Measurements from ENCODE around the gene EIF1.
"Not testable (repeated sequence)": the region's sequence is repeated elsewhere in the genome, so short reads cannot be mapped to it uniquely, and the experiment has no call there.

EIF1 gene

GRCh38 chr17:41664172-41664457 is 24.6 kb upstream of the EIF1 start:
- H3K27ac Mint-ChIP-seq, result no peak overlapping the region
- no peaks in the 10 kb centered on the region for H3K9me3 Mint-ChIP-seq
- no peak overlapping the region for H3K4me3 Mint-ChIP-seq
- no peak for DNase-seq (ENCODE audit: low spot score in 2 of 2)
- H3K36me3 Mint-ChIP-seq, result no peaks in the 10 kb centered on the region
- H3K27me3 Mint-ChIP-seq, result no peaks in the 10 kb centered on the region
- ATAC-seq (ENCODE audit: low read depth), result no peak
- H3K4me1 Mint-ChIP-seq, result peaks cover 24% of the 10 kb centered on the region

- Mint-ChIP-seq H3K27me3 (no peaks in the 10 kb centered on the region), H3K9me3 (no peaks in the 10 kb centered on the region), H3K4me3 (peak overlapping the region; percentile 95), H3K27ac (peak overlapping the region; percentile 99), H3K4me1 (peaks cover 24% of the 10 kb centered on the region), H3K36me3 (no peaks in the 10 kb centered on the region)
- ATAC-seq (ENCODE audit: low read depth), result no peak
- DNase-seq (ENCODE audit: low spot score in 2 of 2), result no peak
Observed at GRCh38 chr17:41664587-41665565, 23.8 kb upstream of the EIF1 start.

- H3K36me3 Mint-ChIP-seq, result no peaks in the 10 kb centered on the region
- H3K4me1 Mint-ChIP-seq, result peaks cover 24% of the 10 kb centered on the region
- peak overlapping the region; percentile 99 for H3K27ac Mint-ChIP-seq
- no peaks in the 10 kb centered on the region for H3K27me3 Mint-ChIP-seq
- peak; percentile 98 for DNase-seq (ENCODE audit: low spot score in 2 of 2)
- ATAC-seq (ENCODE audit: low read depth), result peak; percentile 71
- no peaks in the 10 kb centered on the region for H3K9me3 Mint-ChIP-seq
- H3K4me3 Mint-ChIP-seq, result peak overlapping the region; percentile 95
Observed at GRCh38 chr17:41665566-41666236, 23.0 kb upstream of the EIF1 start.

GRCh38 chr17:41666237-41666641 is 22.4 kb upstream of the EIF1 start:
- H3K27ac Mint-ChIP-seq, result peak overlapping the region; percentile 99
- H3K4me3 Mint-ChIP-seq, result peak overlapping the region; percentile 95
- H3K36me3 Mint-ChIP-seq, result no peaks in the 10 kb centered on the region
- peaks cover 24% of the 10 kb centered on the region for H3K4me1 Mint-ChIP-seq
- no peaks in the 10 kb centered on the region for H3K9me3 Mint-ChIP-seq
- DNase-seq (ENCODE audit: low spot score in 2 of 2) (peak in 1 of 2 donors; percentile 82), ATAC-seq (ENCODE audit: low read depth) (peak; percentile 73)
- H3K27me3 Mint-ChIP-seq, result no peaks in the 10 kb centered on the region

GRCh38 chr17:41666708-41667279 is 21.9 kb upstream of the EIF1 start:
- Mint-ChIP-seq H3K27ac (peak overlapping the region; percentile 99), H3K4me3 (peak overlapping the region; percentile 95), H3K4me1 (peaks cover 24% of the 10 kb centered on the region), H3K36me3 (no peaks in the 10 kb centered on the region), H3K9me3 (no peaks in the 10 kb centered on the region), H3K27me3 (no peaks in the 10 kb centered on the region)
- DNase-seq (ENCODE audit: low spot score in 2 of 2) (peak; percentile 92 to 96), ATAC-seq (ENCODE audit: low read depth) (peak; percentile 47)

- DNase-seq (ENCODE audit: low spot score in 2 of 2), result no peak
Observed at GRCh38 chr17:41667280-41668041, 21.2 kb upstream of the EIF1 start.

GRCh38 chr17:41672153-41672552 is 16.5 kb upstream of the EIF1 start:
- H3K36me3 Mint-ChIP-seq, result peaks cover 3% of the 10 kb centered on the region
- no peak overlapping the region for H3K27ac Mint-ChIP-seq
- H3K27me3 Mint-ChIP-seq, result no peaks in the 10 kb centered on the region
- peaks cover 2% of the 10 kb centered on the region for H3K9me3 Mint-ChIP-seq
- ATAC-seq (ENCODE audit: low read depth) (no peak), DNase-seq (ENCODE audit: low spot score in 2 of 2) (no peak)
- no peak overlapping the region for H3K4me3 Mint-ChIP-seq
- peaks cover 19% of the 10 kb centered on the region for H3K4me1 Mint-ChIP-seq

More at GRCh38 chr17:41667280-41668041, 21.2 kb upstream of the EIF1 start:
- H3K27ac Mint-ChIP-seq, result peak overlapping the region; percentile 99
- no peaks in the 10 kb centered on the region for H3K27me3 Mint-ChIP-seq
- H3K4me1 Mint-ChIP-seq, result peaks cover 24% of the 10 kb centered on the region
- no peak for ATAC-seq (ENCODE audit: low read depth)
- no peaks in the 10 kb centered on the region for H3K9me3 Mint-ChIP-seq
- peak overlapping the region; percentile 95 for H3K4me3 Mint-ChIP-seq
- no peaks in the 10 kb centered on the region for H3K36me3 Mint-ChIP-seq

GRCh38 chr17:41675157-41676057 is 13.3 kb upstream of the EIF1 start:
- not testable (repeated sequence) for H3K36me3 Mint-ChIP-seq; H3K27me3 Mint-ChIP-seq; DNase-seq (ENCODE audit: low spot score in 2 of 2); H3K9me3 Mint-ChIP-seq; ATAC-seq (ENCODE audit: low read depth); H3K4me3 Mint-ChIP-seq
- H3K27ac Mint-ChIP-seq, result peak overlapping the region; percentile 95
- peaks cover 30% of the 10 kb centered on the region for H3K4me1 Mint-ChIP-seq

- Mint-ChIP-seq H3K36me3 (peaks cover 3% of the 10 kb centered on the region), H3K9me3 (peaks cover 4% of the 10 kb centered on the region), H3K4me1 (peaks cover 30% of the 10 kb centered on the region), H3K27ac (peak overlapping the region; percentile 95), H3K27me3 (no peaks in the 10 kb centered on the region), H3K4me3 (peak overlapping the region; percentile 72)
- DNase-seq (ENCODE audit: low spot score in 2 of 2) (no peak), ATAC-seq (ENCODE audit: low read depth) (no peak)
Observed at GRCh38 chr17:41676058-41676419, 12.6 kb upstream of the EIF1 start.

GRCh38 chr17:41678411-41678906 is 10.2 kb upstream of the EIF1 start:
- H3K27me3 Mint-ChIP-seq, result no peaks in the 10 kb centered on the region
- peaks cover 4% of the 10 kb centered on the region for H3K9me3 Mint-ChIP-seq
- no peak for DNase-seq (ENCODE audit: low spot score in 2 of 2)
- H3K4me3 Mint-ChIP-seq, result peak overlapping the region; percentile 75
- H3K36me3 Mint-ChIP-seq, result peaks cover 3% of the 10 kb centered on the region
- peak overlapping the region; percentile 88 for H3K27ac Mint-ChIP-seq
- ATAC-seq (ENCODE audit: low read depth), result no peak
- H3K4me1 Mint-ChIP-seq, result peaks cover 30% of the 10 kb centered on the region

- H3K27ac Mint-ChIP-seq, result peak overlapping the region; percentile 88
- H3K4me1 Mint-ChIP-seq, result peaks cover 30% of the 10 kb centered on the region
- peak overlapping the region; percentile 75 for H3K4me3 Mint-ChIP-seq
- ATAC-seq (ENCODE audit: low read depth), result peak; percentile 30
- DNase-seq (ENCODE audit: low spot score in 2 of 2), result no peak
- peaks cover 4% of the 10 kb centered on the region for H3K9me3 Mint-ChIP-seq
- peaks cover 3% of the 10 kb centered on the region for H3K36me3 Mint-ChIP-seq
- H3K27me3 Mint-ChIP-seq, result no peaks in the 10 kb centered on the region
Observed at GRCh38 chr17:41678907-41679739, 9.6 kb upstream of the EIF1 start.

- DNase-seq (ENCODE audit: low spot score in 2 of 2) (no peak), ATAC-seq (ENCODE audit: low read depth) (no peak)
- Mint-ChIP-seq H3K27ac (peak overlapping the region; percentile 88), H3K4me1 (peaks cover 29% of the 10 kb centered on the region), H3K9me3 (peaks cover 4% of the 10 kb centered on the region), H3K4me3 (no peak overlapping the region), H3K36me3 (peaks cover 3% of the 10 kb centered on the region), H3K27me3 (no peaks in the 10 kb centered on the region)
Observed at GRCh38 chr17:41679740-41680425, 8.8 kb upstream of the EIF1 start.
